ENCODE results near the gene ANKRD55. TPM values are rescaled to one million over a fixed set of nuclear protein-coding genes. Genes with fewer than 3 reads are reported as not detected.

Gene ANKRD55
- total and polyA plus RNA-seq, 2 donors (not counting 1 experiment from before 2014, with no cell fraction given): not detected

GRCh38 chr5:56146674-56147073 lies 86.5 kb downstream of the ANKRD55 start:
- no peak for TF ChIP-seq EZH2 (IDR thresholded peaks at IDR 0.05; ENCODE audit: low read length, missing control alignments)
- TF ChIP-seq, protein P1, sequence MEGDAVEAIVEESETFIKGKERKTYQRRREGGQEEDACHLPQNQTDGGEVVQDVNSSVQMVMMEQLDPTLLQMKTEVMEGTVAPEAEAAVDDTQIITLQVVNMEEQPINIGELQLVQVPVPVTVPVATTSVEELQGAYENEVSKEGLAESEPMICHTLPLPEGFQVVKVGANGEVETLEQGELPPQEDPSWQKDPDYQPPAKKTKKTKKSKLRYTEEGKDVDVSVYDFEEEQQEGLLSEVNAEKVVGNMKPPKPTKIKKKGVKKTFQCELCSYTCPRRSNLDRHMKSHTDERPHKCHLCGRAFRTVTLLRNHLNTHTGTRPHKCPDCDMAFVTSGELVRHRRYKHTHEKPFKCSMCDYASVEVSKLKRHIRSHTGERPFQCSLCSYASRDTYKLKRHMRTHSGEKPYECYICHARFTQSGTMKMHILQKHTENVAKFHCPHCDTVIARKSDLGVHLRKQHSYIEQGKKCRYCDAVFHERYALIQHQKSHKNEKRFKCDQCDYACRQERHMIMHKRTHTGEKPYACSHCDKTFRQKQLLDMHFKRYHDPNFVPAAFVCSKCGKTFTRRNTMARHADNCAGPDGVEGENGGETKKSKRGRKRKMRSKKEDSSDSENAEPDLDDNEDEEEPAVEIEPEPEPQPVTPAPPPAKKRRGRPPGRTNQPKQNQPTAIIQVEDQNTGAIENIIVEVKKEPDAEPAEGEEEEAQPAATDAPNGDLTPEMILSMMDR (conservative IDR thresholded peaks at IDR 0.05 in 1 of 2, IDR thresholded peaks at IDR 0.05 in 1 of 2; ENCODE audit: low read depth in 1 of 2, low read length in 2 of 2): no peak
- no peak overlapping the region for H3K9ac ChIP-seq (ENCODE audit: insufficient read depth, low read length)
- H3K27me3 ChIP-seq (ENCODE audit: control insufficient read depth, insufficient read depth, low read length): no peaks in the 10 kb centered on the region
- H3K36me3 ChIP-seq (ENCODE audit: control insufficient read depth, insufficient read depth, low read length): no peaks in the 10 kb centered on the region
- no peaks in the 10 kb centered on the region for H3K4me1 ChIP-seq (ENCODE audit: control insufficient read depth, extremely low read depth, insufficient read depth, low read length)
- no peak overlapping the region for H3K27ac ChIP-seq (ENCODE audit: insufficient read depth, low read length)
- no peak overlapping the region for H3K4me3 ChIP-seq (replicated peaks in 1 of 4; ENCODE audit: control extremely low read depth in 1 of 4, insufficient read depth in 1 of 4, low read depth in 3 of 4, low read length in 4 of 4)
- no peaks in the 10 kb centered on the region for H3K9me3 ChIP-seq (ENCODE audit: control insufficient read depth, insufficient read depth, low read depth, low read length)
- H2AFZ ChIP-seq (ENCODE audit: low read length): no peak overlapping the region
- no peaks in the 10 kb centered on the region for H3K79me2 ChIP-seq (ENCODE audit: control insufficient read depth, insufficient read depth, low read length)
- no peak for DNase-seq (ENCODE audit: low read depth in 2 of 2)
- H4K20me1 ChIP-seq (ENCODE audit: control insufficient read depth, extremely low read depth, insufficient read depth, low read length): no peaks in the 10 kb centered on the region
- no peak overlapping the region for H3K4me2 ChIP-seq (ENCODE audit: extremely low read depth, insufficient read depth, low read length)

DNA sequence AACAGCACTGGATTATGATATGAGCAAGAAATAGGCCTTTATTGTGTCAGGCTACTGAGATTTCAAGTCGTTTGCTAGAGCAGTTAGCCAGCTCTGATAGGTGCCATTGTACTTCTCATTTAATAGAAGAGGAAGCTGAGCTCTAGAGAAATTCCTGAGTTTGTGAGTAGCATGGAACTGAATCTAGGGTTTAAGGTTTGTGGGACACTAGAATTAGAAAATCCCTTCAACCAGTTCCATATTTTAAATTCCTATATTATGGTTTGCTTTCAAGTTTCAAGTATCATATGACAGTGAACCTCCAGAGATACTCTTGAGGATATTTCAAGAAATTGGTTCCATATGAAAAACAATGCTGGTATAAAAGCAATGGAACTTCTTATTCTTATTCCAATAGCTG lies 87.6 kb downstream of the ANKRD55 start:
- no peaks in the 10 kb centered on the region for H3K9me3 ChIP-seq (ENCODE audit: control insufficient read depth, insufficient read depth, low read depth, low read length)
- H3K36me3 ChIP-seq (ENCODE audit: control insufficient read depth, insufficient read depth, low read length): no peaks in the 10 kb centered on the region
- no peak overlapping the region for H3K4me3 ChIP-seq (replicated peaks in 1 of 4; ENCODE audit: control extremely low read depth in 1 of 4, insufficient read depth in 1 of 4, low read depth in 3 of 4, low read length in 4 of 4)
- no peaks in the 10 kb centered on the region for H3K79me2 ChIP-seq (ENCODE audit: control insufficient read depth, insufficient read depth, low read length)
- H3K4me2 ChIP-seq (ENCODE audit: extremely low read depth, insufficient read depth, low read length): no peak overlapping the region
- TF ChIP-seq, protein P1 (conservative IDR thresholded peaks at IDR 0.05 in 1 of 2, IDR thresholded peaks at IDR 0.05 in 1 of 2; ENCODE audit: low read depth in 1 of 2, low read length in 2 of 2): no peak
- no peak for TF ChIP-seq EZH2 (IDR thresholded peaks at IDR 0.05; ENCODE audit: low read length, missing control alignments)
- H3K4me1 ChIP-seq (ENCODE audit: control insufficient read depth, extremely low read depth, insufficient read depth, low read length): no peaks in the 10 kb centered on the region
- H3K27ac ChIP-seq (ENCODE audit: insufficient read depth, low read length): no peak overlapping the region
- H3K9ac ChIP-seq (ENCODE audit: insufficient read depth, low read length): no peak overlapping the region
- no peaks in the 10 kb centered on the region for H4K20me1 ChIP-seq (ENCODE audit: control insufficient read depth, extremely low read depth, insufficient read depth, low read length)
- H3K27me3 ChIP-seq (ENCODE audit: control insufficient read depth, insufficient read depth, low read length): no peaks in the 10 kb centered on the region
- DNase-seq (ENCODE audit: low read depth in 2 of 2): no peak
- no peak overlapping the region for H2AFZ ChIP-seq (ENCODE audit: low read length)

DNA sequence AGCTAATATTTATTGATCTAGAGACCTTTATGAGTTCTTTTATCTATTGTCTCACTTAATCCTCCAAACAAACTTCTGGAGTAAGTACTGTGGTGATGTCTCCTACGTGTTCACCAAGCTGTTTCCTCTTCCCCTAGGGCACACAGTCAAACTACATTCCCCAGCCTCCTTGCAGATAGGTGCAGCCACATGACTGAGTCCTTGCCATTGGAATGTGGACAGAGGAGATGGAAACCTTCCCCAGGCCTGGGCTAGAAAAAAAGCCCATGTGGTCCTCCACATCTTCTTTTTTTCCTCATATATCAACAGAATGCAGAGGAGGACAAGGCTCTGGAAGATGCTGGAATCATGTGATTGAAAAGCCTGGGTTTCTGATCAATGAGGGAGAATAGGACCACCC lies 88.0 kb downstream of the ANKRD55 start:
- H4K20me1 ChIP-seq (ENCODE audit: control insufficient read depth, extremely low read depth, insufficient read depth, low read length): no peaks in the 10 kb centered on the region
- H3K36me3 ChIP-seq (ENCODE audit: control insufficient read depth, insufficient read depth, low read length): no peaks in the 10 kb centered on the region
- no peak for DNase-seq (ENCODE audit: low read depth in 2 of 2)
- no peaks in the 10 kb centered on the region for H3K79me2 ChIP-seq (ENCODE audit: control insufficient read depth, insufficient read depth, low read length)
- no peak overlapping the region for H3K27ac ChIP-seq (ENCODE audit: insufficient read depth, low read length)
- no peaks in the 10 kb centered on the region for H3K4me1 ChIP-seq (ENCODE audit: control insufficient read depth, extremely low read depth, insufficient read depth, low read length)
- no peak overlapping the region for H3K9ac ChIP-seq (ENCODE audit: insufficient read depth, low read length)
- no peaks in the 10 kb centered on the region for H3K9me3 ChIP-seq (ENCODE audit: control insufficient read depth, insufficient read depth, low read depth, low read length)
- no peak overlapping the region for H3K4me2 ChIP-seq (ENCODE audit: extremely low read depth, insufficient read depth, low read length)
- no peak overlapping the region for H2AFZ ChIP-seq (ENCODE audit: low read length)
- TF ChIP-seq, protein P1 (conservative IDR thresholded peaks at IDR 0.05 in 1 of 2, IDR thresholded peaks at IDR 0.05 in 1 of 2; ENCODE audit: low read depth in 1 of 2, low read length in 2 of 2): no peak
- no peak for TF ChIP-seq EZH2 (IDR thresholded peaks at IDR 0.05; ENCODE audit: low read length, missing control alignments)
- H3K27me3 ChIP-seq (ENCODE audit: control insufficient read depth, insufficient read depth, low read length): no peaks in the 10 kb centered on the region
- H3K4me3 ChIP-seq (replicated peaks in 1 of 4; ENCODE audit: control extremely low read depth in 1 of 4, insufficient read depth in 1 of 4, low read depth in 3 of 4, low read length in 4 of 4): no peak overlapping the region

Data from fibroblast of lung (primary cell).